Type B pancreatic cell (in vitro differentiated cells): ENCODE measurements around the gene GIGYF2. TPM values are rescaled to one million over a fixed set of nuclear protein-coding genes. Genes with fewer than 3 reads are reported as not detected.

Experiments
- DNase-seq: peaks from one replicate; pipeline ENCODE4 v3.0.0; 2021; ENCODE audit warnings: mixed read lengths; ENCODE audit not compliant: unreplicated experiment; ENCODE audit errors: extremely low spot score
- H3K27ac Mint-ChIP-seq: 2 replicates; pipeline ENCODE4 v1.8.0; 2021; ENCODE audit warnings: mild to moderate bottlenecking, mixed read lengths
- H3K27me3 Mint-ChIP-seq: 2 replicates; pipeline ENCODE4 v1.8.0; 2021; ENCODE audit warnings: mixed read lengths
- H3K36me3 Mint-ChIP-seq: 2 replicates; pipeline ENCODE4 v1.8.0; 2021; ENCODE audit warnings: mixed read lengths
- H3K4me1 Mint-ChIP-seq: one replicate; pipeline ENCODE4 v1.8.0; 2021; ENCODE audit warnings: mixed read lengths; ENCODE audit not compliant: unreplicated experiment
- H3K4me3 Mint-ChIP-seq: 2 replicates; pipeline ENCODE4 v1.8.0; 2021; ENCODE audit warnings: mild to moderate bottlenecking, mixed read lengths
- H3K9me3 Mint-ChIP-seq: 2 replicates; pipeline ENCODE4 v1.8.0; 2021; ENCODE audit warnings: mixed read lengths
- total RNA-seq: library from RNA; stranded (reverse); gene quantifications from 2 replicates; pipeline ENCODE4 v1.2.1, GENCODE V29; 2021; ENCODE audit warnings: low replicate concordance
- TF ChIP-seq, protein P1 (sequence below): fragments of 200-600 bp; sonication (generic); conservative IDR thresholded peaks from 2 replicates; pipeline ENCODE4 v1.5.0; 2021; ENCODE audit warnings: antibody characterized with exemption, mild to moderate bottlenecking

Gene GIGYF2
- total RNA-seq, 1 donor from 2014 or later = 65.7 TPM

DNA sequence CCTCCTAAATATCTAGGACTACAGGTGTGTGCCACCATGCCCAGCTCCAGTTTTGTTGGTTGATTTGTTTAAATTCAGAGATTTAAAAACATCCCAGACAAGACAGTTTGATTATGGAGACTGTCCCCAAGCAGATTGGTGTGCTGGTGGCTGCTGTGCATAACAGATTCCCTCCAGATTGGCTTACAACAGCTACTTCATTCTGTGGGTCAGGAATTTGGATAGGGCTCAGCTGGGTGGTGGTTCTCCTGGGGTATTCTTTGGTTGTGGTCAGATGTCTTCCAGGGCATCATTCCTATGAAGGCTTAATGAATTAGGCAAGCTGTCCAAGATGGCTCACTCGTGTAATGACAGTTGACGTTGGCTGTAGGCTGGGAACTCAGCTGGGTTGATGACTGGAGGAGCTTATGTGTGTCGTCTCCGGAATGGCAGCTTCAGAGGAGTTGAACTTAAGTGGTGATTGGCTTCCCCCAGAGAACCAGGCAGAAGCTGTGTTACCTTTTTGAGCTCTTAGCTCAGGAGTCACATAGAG is 162.3 kb downstream of the GIGYF2 start:
- Mint-ChIP-seq H3K4me1 (peaks cover 18% of the 10 kb centered on the region), H3K4me3 (no peak overlapping the region), H3K27ac (no peak overlapping the region), H3K27me3 (no peaks in the 10 kb centered on the region), H3K36me3 (peaks cover 28% of the 10 kb centered on the region), H3K9me3 (no peaks in the 10 kb centered on the region)
- no peak for DNase-seq
- TF ChIP-seq, protein P1, sequence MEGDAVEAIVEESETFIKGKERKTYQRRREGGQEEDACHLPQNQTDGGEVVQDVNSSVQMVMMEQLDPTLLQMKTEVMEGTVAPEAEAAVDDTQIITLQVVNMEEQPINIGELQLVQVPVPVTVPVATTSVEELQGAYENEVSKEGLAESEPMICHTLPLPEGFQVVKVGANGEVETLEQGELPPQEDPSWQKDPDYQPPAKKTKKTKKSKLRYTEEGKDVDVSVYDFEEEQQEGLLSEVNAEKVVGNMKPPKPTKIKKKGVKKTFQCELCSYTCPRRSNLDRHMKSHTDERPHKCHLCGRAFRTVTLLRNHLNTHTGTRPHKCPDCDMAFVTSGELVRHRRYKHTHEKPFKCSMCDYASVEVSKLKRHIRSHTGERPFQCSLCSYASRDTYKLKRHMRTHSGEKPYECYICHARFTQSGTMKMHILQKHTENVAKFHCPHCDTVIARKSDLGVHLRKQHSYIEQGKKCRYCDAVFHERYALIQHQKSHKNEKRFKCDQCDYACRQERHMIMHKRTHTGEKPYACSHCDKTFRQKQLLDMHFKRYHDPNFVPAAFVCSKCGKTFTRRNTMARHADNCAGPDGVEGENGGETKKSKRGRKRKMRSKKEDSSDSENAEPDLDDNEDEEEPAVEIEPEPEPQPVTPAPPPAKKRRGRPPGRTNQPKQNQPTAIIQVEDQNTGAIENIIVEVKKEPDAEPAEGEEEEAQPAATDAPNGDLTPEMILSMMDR = no peak

DNA sequence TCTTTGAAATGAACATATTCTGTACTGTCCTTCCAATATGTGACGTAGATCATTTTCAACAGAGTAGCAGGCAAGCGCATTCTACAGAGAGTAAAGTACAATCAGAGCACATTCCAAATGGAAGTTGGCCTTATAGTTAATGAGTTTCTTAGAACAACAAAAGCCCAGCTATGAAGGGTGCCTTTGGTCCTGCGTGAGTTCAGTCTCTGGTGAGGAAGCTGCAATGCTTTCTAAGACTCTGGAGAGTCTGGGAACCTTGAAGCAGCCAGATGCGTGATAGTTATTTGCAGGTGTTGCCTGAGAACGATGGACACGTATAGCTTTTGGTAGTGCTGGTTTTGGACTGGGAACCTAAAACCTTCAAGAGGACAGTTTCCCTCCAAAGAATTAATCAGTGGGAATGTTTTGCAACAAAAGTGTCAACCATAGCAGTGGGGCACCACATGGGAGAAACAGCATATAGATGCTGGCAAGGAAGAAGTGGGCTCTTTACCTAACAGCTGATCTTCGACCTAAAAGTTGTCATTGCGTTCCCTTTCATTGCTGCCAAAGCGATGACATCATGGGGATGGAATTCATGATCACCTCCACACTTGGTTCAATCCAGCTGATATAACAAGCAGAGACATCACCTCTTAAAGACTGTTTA is 163.6 kb downstream of the GIGYF2 start:
- no peaks in the 10 kb centered on the region for H3K9me3 Mint-ChIP-seq
- DNase-seq = no peak

DNA sequence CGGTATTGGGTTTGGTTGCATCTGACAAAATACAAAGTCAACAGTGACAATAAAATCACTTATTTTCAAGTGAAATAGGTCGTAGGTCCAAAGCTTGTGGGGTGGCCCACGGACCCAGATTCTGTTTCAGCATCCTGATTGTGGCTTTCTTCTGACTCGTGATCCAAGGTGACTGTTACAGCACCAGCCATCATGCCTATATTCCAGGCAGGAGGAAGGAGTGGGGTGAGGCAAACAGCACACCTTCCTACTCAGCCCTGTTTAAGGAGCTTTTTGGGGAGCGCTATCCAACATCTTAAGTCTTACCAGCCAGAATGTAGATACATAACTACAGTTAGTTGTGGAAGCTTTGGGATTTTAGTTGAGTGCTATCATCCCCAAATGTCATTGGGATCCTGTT is 164.2 kb downstream of the GIGYF2 start:
- TF ChIP-seq, protein P1 = no peak
- H3K36me3 Mint-ChIP-seq = peaks cover 28% of the 10 kb centered on the region
- H3K27me3 Mint-ChIP-seq = no peaks in the 10 kb centered on the region
- H3K4me3 Mint-ChIP-seq = no peak overlapping the region
- H3K27ac Mint-ChIP-seq = no peak overlapping the region
- H3K4me1 Mint-ChIP-seq = peaks cover 18% of the 10 kb centered on the region
- DNase-seq = no peak
- no peaks in the 10 kb centered on the region for H3K9me3 Mint-ChIP-seq

More for the DNA sequence above, 163.6 kb downstream of the GIGYF2 start:
- H3K27ac Mint-ChIP-seq = no peak overlapping the region
- H3K4me3 Mint-ChIP-seq = no peak overlapping the region
- TF ChIP-seq, protein P1 = no peak
- H3K4me1 Mint-ChIP-seq = peaks cover 18% of the 10 kb centered on the region
- peaks cover 28% of the 10 kb centered on the region for H3K36me3 Mint-ChIP-seq
- no peaks in the 10 kb centered on the region for H3K27me3 Mint-ChIP-seq

DNA sequence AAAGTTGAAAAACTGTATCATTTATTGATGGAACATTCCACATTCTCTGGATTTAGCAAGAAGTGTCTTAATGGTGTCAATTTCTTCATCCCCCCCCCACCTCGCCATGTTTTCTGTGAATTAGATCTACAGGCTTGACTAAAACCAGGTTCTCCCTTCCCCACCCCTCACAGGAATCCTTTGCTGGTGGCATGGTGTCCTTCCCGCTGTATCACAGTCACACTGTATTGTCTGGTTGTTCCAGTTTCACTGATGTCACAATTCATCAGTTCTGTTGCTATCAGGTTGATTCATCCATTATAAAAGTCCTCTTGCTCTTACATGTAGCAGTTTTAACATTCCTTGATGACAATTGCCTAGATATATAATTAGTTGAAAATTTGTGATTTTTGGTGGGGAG is 166.9 kb downstream of the GIGYF2 start:
- H3K4me3 Mint-ChIP-seq = peak overlapping the region; percentile 63
- no peaks in the 10 kb centered on the region for H3K27me3 Mint-ChIP-seq
- peaks cover 10% of the 10 kb centered on the region for H3K4me1 Mint-ChIP-seq
- H3K9me3 Mint-ChIP-seq = no peaks in the 10 kb centered on the region
- H3K27ac Mint-ChIP-seq = peak overlapping the region; percentile 95
- peaks cover 18% of the 10 kb centered on the region for H3K36me3 Mint-ChIP-seq
- TF ChIP-seq, protein P1 = no peak
- DNase-seq = no peak

DNA sequence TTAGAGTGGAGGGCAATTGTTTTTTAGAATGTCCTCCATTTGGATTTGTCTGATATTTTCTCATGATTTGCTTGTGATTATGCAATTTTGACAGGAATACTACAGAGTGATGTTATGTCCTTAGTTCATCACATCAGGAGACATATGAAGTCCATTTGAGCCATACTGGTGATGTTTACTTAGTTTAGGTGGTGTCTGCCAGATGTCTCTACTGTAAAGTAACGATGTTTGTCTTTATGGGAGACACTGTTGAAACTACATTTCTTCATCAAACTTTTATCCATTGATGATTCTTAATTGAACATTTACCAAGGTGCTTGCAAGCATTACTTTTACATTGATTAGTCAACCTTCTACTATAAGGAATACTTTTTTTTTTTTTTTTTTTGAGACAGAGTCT is 168.0 kb downstream of the GIGYF2 start:
- Mint-ChIP-seq H3K9me3 (no peaks in the 10 kb centered on the region), H3K27me3 (no peaks in the 10 kb centered on the region), H3K4me1 (peaks cover 10% of the 10 kb centered on the region), H3K4me3 (no peak overlapping the region), H3K27ac (peak overlapping the region; percentile 95), H3K36me3 (peaks cover 12% of the 10 kb centered on the region)
- no peak for DNase-seq
- TF ChIP-seq, protein P1 = no peak
